Left ventricle myocardium inferior (tissue), 1 donor: ENCODE results near the gene SLC8A1. TPM values are rescaled to one million over a fixed set of nuclear protein-coding genes. Genes with fewer than 3 reads are reported as not detected.

ENCODE experiments used
- DNase-seq: peaks from one replicate; pipeline ENCODE4 v3.0.0-alpha.2; 2020
- H3K27ac ChIP-seq: fragments of 200-600 bp; replicated peaks from 2 replicates; pipeline ENCODE4 v1.8.0; 2021
- H3K27me3 ChIP-seq: fragments of 200-600 bp; 2 replicates; pipeline ENCODE4 v1.8.0; 2021; ENCODE audit warnings: low read depth
- H3K36me3 ChIP-seq: fragments of 200-600 bp; 2 replicates; pipeline ENCODE4 v1.8.0; 2021
- H3K4me1 ChIP-seq: fragments of 200-600 bp; 2 replicates; pipeline ENCODE4 v1.8.0; 2021
- H3K4me3 ChIP-seq: fragments of 200-600 bp; 2 replicates; pipeline ENCODE4 v1.8.0; 2021; ENCODE audit warnings: mild to moderate bottlenecking, moderate library complexity
- H3K9me3 ChIP-seq: fragments of 200-600 bp; replicated peaks from 2 replicates; pipeline ENCODE4 v1.8.0; 2021
- intact Hi-C: fragments of 100-400 bp; cut with micrococcal nuclease; formaldehyde crosslinking; loops from one replicate; pipeline ENCODE4 v1.11.0; 2022
- total RNA-seq: library from RNA; stranded (reverse); fragmentation: NEBNext Ultra II Directional; extraction: Animal tissue kit (Norgen Biotek cat#: 25700); gene quantifications from one replicate; pipeline ENCODE4 v1.2.1, GENCODE V29; 2021
- TF ChIP-seq, protein P1 (sequence below): fragments of 200-600 bp; IDR thresholded peaks from 2 replicates; pipeline ENCODE4 v1.8.0; 2021; ENCODE audit warnings: antibody characterized with exemption, mild to moderate bottlenecking, borderline replicate concordance
- donor health status: DM: no; HTN: yes; CAD: no; lungs with severe emphysema.

SLC8A1 gene
- total RNA-seq, 1 donor from 2014 or later, result 990 TPM

DNA sequence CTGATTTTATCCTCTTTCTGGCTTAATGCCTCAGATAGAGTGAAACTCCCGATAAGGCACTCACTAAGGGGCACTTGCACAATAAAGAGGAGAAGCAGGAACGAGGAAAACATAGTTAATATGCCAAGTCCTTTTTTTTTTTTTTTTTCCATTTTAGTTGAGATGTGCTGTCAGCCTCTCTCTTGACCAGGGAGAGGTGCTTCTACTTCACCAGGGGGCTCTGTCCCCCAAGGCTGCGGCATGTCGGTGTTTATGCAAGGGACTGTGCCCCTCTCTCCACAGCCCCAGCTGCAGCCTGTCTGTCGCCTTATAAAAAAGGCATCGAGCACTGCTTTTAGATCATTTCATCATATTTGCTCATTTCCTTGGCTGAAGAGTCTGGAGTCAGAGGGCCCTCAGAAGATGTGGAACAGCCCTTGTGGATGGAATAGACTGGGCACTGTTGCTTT is 178.1 kb downstream of the SLC8A1 start:
- no peaks in the 10 kb centered on the region for H3K27me3 ChIP-seq
- no peaks in the 10 kb centered on the region for H3K9me3 ChIP-seq
- DNase-seq, result peak; percentile 18
- H3K4me3 ChIP-seq, result no peak overlapping the region
- intact Hi-C loops, result no loop called here
- TF ChIP-seq, protein P1, sequence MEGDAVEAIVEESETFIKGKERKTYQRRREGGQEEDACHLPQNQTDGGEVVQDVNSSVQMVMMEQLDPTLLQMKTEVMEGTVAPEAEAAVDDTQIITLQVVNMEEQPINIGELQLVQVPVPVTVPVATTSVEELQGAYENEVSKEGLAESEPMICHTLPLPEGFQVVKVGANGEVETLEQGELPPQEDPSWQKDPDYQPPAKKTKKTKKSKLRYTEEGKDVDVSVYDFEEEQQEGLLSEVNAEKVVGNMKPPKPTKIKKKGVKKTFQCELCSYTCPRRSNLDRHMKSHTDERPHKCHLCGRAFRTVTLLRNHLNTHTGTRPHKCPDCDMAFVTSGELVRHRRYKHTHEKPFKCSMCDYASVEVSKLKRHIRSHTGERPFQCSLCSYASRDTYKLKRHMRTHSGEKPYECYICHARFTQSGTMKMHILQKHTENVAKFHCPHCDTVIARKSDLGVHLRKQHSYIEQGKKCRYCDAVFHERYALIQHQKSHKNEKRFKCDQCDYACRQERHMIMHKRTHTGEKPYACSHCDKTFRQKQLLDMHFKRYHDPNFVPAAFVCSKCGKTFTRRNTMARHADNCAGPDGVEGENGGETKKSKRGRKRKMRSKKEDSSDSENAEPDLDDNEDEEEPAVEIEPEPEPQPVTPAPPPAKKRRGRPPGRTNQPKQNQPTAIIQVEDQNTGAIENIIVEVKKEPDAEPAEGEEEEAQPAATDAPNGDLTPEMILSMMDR, result no peak
- H3K4me1 ChIP-seq, result peaks cover 96% of the 10 kb centered on the region
- no peaks in the 10 kb centered on the region for H3K36me3 ChIP-seq
- H3K27ac ChIP-seq, result peak overlapping the region; percentile 53

DNA sequence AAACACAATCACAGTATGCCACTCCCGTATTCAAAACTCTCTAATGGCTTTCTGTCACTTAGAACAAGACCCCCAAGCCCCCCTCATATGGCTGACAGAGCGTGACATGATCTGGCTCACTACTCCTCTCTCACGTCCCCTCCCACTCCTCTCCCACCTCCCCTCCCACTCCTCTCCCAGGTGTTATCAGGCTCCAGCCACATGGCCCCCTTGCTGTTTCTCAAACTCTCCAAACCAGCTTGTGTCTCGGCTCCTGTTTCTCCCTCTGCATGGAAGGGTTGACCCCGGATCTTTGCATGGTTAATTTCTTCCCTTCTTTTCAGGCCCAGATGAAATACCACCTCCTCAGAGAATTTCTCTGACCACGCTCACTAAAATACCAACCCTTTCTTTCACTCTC is 180.8 kb downstream of the SLC8A1 start:
- Histone ChIP-seq H3K4me1 (peaks cover 90% of the 10 kb centered on the region), H3K27ac (peak overlapping the region; percentile 53), H3K9me3 (no peaks in the 10 kb centered on the region), H3K27me3 (no peaks in the 10 kb centered on the region), H3K36me3 (no peaks in the 10 kb centered on the region), H3K4me3 (no peak overlapping the region)
- TF ChIP-seq, protein P1, result no peak
- intact Hi-C loops, result no loop called here
- no peak for DNase-seq

DNA sequence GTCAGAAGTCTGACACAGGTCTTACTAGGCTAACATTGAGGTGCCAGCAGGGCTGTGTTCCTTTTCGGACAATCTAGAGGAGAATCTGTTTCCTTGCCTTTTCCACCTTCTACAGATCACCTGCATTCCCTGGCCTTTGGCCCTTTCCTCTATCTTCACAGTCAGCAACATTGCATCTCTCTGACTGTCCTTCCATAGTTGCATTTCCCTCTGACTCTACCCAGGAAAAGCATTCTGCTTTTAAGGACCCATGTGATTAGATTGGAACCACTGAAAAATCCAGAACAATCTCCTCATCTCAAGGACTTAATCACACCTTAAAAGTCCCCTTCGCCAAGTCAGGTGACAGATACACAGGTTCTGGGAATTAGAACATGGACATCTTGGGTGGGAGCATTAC is 181.5 kb downstream of the SLC8A1 start:
- no peak for DNase-seq
- Histone ChIP-seq H3K4me3 (no peak overlapping the region), H3K9me3 (no peaks in the 10 kb centered on the region), H3K36me3 (no peaks in the 10 kb centered on the region), H3K27ac (peak overlapping the region; percentile 31), H3K27me3 (no peaks in the 10 kb centered on the region), H3K4me1 (peaks cover 83% of the 10 kb centered on the region)
- intact Hi-C loops, result no loop called here
- TF ChIP-seq, protein P1, result no peak

DNA sequence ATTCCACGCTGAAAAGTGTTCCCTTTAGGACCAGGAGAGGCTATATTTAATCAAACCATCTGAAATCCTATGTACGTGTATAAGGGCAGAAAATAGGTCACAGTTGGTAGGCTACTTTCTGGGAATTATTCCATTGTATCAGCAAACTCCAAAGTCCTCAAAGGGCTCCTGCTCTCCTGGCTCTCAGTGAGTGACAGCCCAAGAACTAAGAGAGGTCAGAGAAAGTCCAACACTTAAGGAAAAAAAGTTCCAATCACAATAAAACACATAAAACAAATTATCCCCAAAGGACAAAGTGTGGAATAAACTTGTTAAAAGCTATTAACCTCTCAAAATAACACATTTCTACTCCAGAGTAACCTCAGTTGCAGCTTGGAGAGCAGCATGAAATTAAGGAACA is 183.3 kb downstream of the SLC8A1 start:
- TF ChIP-seq, protein P1, result no peak
- Histone ChIP-seq H3K27ac (peak overlapping the region; percentile 9), H3K4me1 (peaks cover 64% of the 10 kb centered on the region), H3K36me3 (no peaks in the 10 kb centered on the region), H3K9me3 (no peaks in the 10 kb centered on the region), H3K4me3 (no peak overlapping the region), H3K27me3 (no peaks in the 10 kb centered on the region)
- no peak for DNase-seq
- intact Hi-C loops, result no loop called here

DNA sequence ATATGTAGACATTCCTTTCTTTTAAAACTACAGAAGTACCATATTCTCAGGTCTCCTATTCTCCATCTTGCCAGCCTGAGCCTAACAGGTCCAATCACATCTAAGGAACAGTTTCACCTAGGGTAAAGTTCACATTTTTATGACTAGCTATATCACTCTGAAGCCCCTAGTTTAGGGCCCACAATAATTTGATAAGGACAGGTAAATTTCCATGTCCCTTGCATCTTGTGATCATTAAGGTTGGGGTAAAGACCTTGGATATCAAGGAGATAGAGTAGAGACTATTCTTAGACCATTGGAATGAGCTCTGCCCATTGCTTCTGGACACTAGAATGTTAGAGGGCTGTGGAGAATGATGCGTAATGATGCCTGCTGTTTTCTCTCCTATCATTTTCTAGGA is 185.7 kb downstream of the SLC8A1 start:
- no peak overlapping the region for H3K4me3 ChIP-seq
- H3K4me1 ChIP-seq, result peaks cover 50% of the 10 kb centered on the region
- no peaks in the 10 kb centered on the region for H3K36me3 ChIP-seq
- TF ChIP-seq, protein P1, result no peak
- intact Hi-C loops, result no loop called here
- no peaks in the 10 kb centered on the region for H3K9me3 ChIP-seq
- no peak for DNase-seq
- H3K27me3 ChIP-seq, result no peaks in the 10 kb centered on the region
- no peak overlapping the region for H3K27ac ChIP-seq

DNA sequence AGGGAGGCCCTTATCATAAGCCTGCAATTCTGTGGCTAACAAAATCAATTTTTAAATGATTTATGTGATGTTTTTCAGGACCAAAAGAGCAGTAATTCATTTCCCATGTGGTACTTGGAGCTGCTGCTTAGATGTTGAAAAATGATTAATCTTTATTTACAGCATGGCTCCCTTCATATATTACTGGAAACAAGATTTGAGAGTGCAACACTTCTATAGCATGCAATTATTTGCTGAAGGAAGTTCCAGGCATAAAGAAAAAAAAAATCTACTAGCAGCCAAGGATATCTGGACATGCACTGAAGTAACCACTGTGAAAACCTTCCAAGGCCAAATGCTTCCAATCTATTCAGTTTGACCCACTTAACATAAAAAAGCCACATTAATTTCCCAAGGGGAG is 186.3 kb downstream of the SLC8A1 start:
- Histone ChIP-seq H3K9me3 (no peaks in the 10 kb centered on the region), H3K36me3 (no peaks in the 10 kb centered on the region), H3K27me3 (no peaks in the 10 kb centered on the region), H3K4me1 (peaks cover 50% of the 10 kb centered on the region), H3K27ac (no peak overlapping the region), H3K4me3 (no peak overlapping the region)
- no peak for DNase-seq
- intact Hi-C loops, result no loop called here
- TF ChIP-seq, protein P1, result no peak
